ENCODE data around the gene CLIC3.

The CLIC3 gene

GRCh38 chr9:136954270-136955083, 41.9 kb downstream of the CLIC3 start:
- no peak for DNase-seq (ENCODE audit: low spot score)

DNA sequence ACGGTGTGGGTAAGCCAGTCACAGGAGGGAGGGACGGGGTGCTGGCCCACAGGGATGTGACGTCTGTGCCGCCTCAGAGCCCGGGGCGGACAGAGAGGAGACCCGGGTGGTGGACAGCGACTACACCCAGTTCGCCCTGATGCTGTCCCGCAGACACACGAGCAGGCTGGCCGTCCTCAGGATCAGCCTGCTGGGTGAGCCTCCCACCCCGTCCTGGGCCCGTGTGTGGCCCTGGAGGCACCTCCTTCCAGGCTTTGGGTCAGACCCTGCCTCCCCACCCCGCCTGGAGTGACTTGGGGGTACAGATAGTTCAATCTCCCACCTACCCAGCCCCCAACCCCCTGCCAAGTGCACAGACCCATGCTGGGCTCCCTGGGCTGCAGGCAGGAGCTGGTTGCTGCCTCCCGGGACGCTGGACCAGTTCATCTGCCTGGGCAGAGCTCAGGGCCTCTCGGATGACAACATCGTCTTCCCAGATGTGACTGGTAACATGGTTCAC, 42.5 kb downstream of the CLIC3 start:
- no peak for DNase-seq (ENCODE audit: low spot score)

- DNase-seq (ENCODE audit: low spot score): no peak
Observed at GRCh38 chr9:136952876-136953770, 43.2 kb downstream of the CLIC3 start.

DNA sequence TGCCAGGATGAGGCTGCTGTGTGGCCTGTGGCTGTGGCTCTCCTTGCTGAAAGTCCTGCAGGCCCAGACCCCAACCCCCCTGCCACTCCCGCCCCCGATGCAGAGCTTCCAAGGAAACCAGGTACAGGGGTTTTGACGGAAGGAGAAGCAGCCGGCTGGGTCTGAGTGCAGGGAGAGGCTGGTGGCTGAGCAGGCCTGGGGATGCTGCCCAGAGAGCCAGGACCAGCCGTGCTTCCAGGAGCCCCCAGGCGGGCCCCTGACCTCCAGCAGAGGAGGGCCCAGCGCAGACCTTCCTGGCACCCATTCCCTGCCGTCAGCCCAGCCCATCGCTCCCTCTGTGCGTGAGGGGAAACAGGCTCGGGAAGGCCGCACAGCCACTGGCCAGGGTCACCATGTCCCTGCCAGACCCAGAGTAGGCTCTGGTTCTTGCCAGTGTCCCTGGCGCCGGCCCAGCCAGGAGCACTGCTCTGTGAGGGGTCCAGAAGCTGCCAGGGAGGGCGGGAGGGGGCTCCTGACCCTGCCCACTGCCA, 44.0 kb downstream of the CLIC3 start:
- DNase-seq (ENCODE audit: low spot score): no peak

GRCh38 chr9:136951541-136952320, 44.6 kb downstream of the CLIC3 start, which contains the start of gene LCN12:
TSS of gene LCN12 (plus strand) at chr9:136952273. CDS start at chr9:136952328, 55 bp downstream.
- no peak for DNase-seq (ENCODE audit: low spot score)

DNA sequence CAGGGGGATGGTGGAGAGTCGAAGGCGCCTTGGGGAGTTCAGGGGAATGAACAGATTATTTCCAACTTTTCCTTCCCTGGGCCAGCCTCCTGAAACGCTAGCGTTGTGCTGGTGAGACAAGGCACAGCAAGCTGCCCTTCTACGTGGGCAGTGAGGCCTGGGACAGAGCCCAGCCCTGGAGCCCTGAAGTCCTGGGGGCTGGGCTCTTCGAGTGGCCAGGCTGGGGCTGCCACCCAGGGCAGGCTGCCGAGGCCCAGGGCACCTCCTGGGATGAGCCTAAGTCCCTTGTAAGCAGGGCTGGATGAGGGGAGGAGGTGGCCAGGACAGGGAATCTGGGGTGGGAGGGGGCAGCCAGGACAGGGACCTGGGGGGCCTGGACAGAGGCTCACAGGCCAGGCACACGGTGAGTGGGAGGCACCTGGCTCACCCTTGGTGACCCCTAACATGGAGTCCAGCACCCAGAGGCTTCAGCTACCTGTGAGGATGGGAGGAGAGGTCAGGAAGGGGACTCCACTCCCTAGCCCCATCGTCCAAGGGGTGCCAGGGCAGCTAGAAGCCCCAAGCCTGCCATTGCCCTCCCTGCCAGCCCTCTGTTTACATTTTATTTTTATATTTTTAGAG, 45.6 kb downstream of the CLIC3 start:
- no peak for DNase-seq (ENCODE audit: low spot score)

GRCh38 chr9:136949817-136950655, 46.3 kb downstream of the CLIC3 start:
- peak; percentile 93 for DNase-seq (ENCODE audit: low spot score)

GRCh38 chr9:136949239-136949816, 47.0 kb downstream of the CLIC3 start:
- no peak for DNase-seq (ENCODE audit: low spot score)

- peak; percentile 71 for DNase-seq (ENCODE audit: low spot score)
Observed at GRCh38 chr9:136947955-136948510, 48.3 kb downstream of the CLIC3 start.

DNA sequence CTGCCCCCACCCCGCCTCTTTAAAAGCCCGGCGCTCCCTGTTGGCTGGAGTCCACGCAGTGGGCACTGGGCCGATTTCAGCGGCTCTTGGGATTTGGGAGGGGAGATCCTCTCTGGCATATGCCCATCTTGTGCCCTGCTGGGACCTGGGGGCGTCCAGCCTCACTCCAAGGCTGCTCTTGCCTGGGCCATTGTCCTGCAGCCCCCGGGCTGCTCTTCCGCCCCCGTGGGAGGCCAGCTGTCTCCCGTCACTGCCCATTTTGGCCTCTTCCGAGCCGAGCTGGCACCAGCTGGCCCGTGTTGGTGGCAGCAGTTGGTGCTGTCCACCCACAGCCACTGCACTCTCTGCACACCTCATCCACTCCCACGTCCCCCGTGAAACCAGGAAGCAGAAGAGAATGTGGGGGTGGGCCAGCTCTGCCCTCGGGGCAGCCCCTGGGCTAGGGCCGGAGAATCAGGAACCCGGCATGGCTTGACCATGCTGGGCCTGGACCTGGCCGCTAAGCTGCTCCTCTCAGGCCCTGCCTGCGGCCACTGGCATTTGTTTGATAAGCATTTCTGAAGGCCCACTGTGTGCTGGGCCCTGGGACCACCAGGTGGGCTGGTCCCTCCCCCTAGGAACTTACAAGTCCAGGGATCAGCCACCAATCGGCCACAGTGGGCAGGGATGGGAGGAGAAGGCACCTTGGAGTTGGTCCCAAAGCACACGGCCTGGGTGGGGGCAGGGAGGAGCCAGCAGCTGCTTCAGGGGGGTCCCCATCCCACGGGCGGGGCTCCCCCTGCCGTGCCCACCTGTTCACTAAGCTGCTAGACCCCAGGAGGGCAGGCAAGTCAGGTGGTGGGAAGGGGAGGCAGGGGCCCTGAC, 49.1 kb downstream of the CLIC3 start:
- no peak for DNase-seq (ENCODE audit: low spot score)

GRCh38 chr9:136946228-136947027, 49.9 kb downstream of the CLIC3 start:
- DNase-seq (ENCODE audit: low spot score): no peak

- no peak for DNase-seq (ENCODE audit: low spot score)
Observed at GRCh38 chr9:136945333-136946227, 50.8 kb downstream of the CLIC3 start.
